NT2/D1 (cell line): ENCODE results near the gene ANXA4.
"Not testable (repeated sequence)": the region's sequence is repeated elsewhere in the genome, so short reads cannot be mapped to it uniquely, and the experiment has no call there.

Experiments
- SUZ12 ChIP-seq: IDR thresholded peaks from 2 replicates; pipeline ENCODE4 v1.6.1; 2011; ENCODE audit not compliant: insufficient read length, insufficient read depth; ENCODE audit errors: extremely low read depth
- YY1 ChIP-seq: IDR thresholded peaks from 2 replicates; pipeline ENCODE4 v1.6.1; 2011; ENCODE audit not compliant: insufficient read length, insufficient read depth

DNA sequence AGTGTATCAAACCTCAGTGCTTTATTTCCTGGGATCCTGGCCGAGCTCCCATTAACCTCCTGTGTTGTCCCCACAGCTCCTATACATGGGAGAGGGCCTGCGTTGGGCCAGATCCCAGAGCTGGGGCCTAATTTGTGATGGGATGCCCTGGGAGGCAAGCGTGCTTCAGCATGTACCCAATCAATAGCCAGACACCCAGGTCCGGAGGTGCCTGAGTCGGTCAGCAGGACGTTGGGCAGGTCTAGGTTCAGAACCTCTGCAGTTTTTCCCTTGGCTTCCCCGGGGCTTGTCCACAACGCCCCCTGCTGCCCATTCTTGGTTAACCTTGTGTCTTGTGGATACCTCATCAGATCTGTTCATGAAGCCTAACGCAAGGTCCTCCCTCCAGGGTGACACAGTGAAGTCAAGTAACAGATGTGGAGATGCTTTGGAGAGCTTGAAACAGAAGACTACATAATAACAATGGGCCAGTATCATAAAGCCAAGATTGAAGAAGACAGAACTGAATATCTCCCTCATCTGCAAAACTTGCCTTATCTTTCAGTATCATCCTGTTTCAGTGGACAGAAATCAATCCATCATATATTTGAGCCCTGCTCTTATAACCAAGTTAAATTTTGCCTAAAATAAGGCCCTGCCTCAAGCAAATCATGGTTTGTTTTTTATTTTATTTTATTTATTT is 27.3 kb upstream of the ANXA4 start:
- not testable (repeated sequence) for TF ChIP-seq YY1, SUZ12
